Neural crest cell (in vitro differentiated cells): ENCODE measurements around the gene FARP1. TPM values are rescaled to one million over a fixed set of nuclear protein-coding genes. Genes with fewer than 3 reads are reported as not detected.

Experiments
- DNase-seq: peaks from one replicate; pipeline ENCODE4 v3.0.0; 2021; ENCODE audit warnings: low read depth, mixed read lengths, low spot score
- H3K27ac Mint-ChIP-seq: one replicate; pipeline ENCODE4 v1.8.0; 2021; ENCODE audit warnings: mild to moderate bottlenecking, mixed read lengths; ENCODE audit not compliant: unreplicated experiment
- H3K27me3 Mint-ChIP-seq: 2 replicates; pipeline ENCODE4 v1.8.0; 2021; ENCODE audit warnings: low read depth, mild to moderate bottlenecking, mixed read lengths
- H3K36me3 Mint-ChIP-seq: 2 replicates; pipeline ENCODE4 v1.8.0; 2021; ENCODE audit warnings: low read depth, mild to moderate bottlenecking, mixed read lengths
- H3K4me1 Mint-ChIP-seq: 2 replicates; pipeline ENCODE4 v1.8.0; 2021; ENCODE audit warnings: mixed read lengths
- H3K4me3 Mint-ChIP-seq: one replicate; pipeline ENCODE4 v1.8.0; 2021; ENCODE audit warnings: mild to moderate bottlenecking, mixed read lengths
- H3K9me3 Mint-ChIP-seq: 2 replicates; pipeline ENCODE4 v1.8.0; 2021; ENCODE audit warnings: mixed read lengths
- CTCF ChIP-seq: fragments of 200-600 bp; sonication (generic); conservative IDR thresholded peaks from 2 replicates; pipeline ENCODE4 v1.5.0; 2021; ENCODE audit warnings: antibody characterized with exemption, mild to moderate bottlenecking
- total RNA-seq: library from RNA; stranded (reverse); gene quantifications from 2 replicates; pipeline ENCODE4 v1.2.1, GENCODE V29; 2021

Gene FARP1
- total RNA-seq, 1 donor from 2014 or later: 138 TPM

DNA sequence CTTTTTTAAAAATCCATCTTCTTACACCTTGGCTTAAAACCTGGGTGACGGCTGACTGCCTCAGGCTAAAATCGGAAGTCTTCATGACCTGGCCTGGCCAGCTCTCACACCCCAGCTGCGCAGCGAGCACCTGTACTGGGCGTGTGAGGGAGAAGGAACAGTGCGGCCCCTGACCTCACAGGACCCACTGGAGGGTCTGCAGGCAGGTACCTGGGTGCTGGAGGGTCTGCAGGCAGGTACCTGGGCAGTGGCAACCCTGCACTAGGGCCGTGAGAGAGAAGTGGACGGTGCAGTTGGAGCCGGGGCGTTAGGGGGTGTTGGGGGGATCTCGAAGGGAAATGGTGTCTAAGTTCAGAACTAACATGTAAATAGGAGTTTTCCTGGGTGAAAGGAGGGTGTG, 289.7 kb downstream of the FARP1 start:
- Mint-ChIP-seq H3K4me1 (peaks cover 4% of the 10 kb centered on the region), H3K27ac (peak overlapping the region; percentile 96), H3K4me3 (no peak overlapping the region), H3K27me3 (no peaks in the 10 kb centered on the region), H3K9me3 (no peaks in the 10 kb centered on the region), H3K36me3 (peaks cover 18% of the 10 kb centered on the region)
- no peak for DNase-seq
- no peak for TF ChIP-seq CTCF

DNA sequence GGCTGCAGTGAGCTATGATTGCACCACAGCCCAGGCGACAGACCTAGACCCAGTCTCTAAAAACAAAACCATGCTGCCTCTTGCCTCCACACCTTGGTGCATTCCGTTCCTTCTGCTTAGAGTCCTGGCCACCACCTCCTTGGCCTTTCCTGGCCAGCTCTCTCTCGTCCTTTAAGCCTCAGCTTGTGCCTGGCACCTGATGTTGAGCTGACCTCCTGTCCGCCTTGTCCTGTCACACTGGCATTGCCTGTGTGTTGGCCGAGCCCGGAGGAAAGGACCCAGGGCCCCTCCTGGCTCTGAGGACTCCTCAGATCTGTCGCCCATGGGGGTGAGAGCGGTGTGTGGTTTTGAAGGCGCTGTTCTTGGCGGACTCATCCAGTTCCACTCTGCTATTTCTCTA, 290.8 kb downstream of the FARP1 start:
- Mint-ChIP-seq H3K27ac (peak overlapping the region; percentile 78), H3K36me3 (peaks cover 18% of the 10 kb centered on the region), H3K9me3 (no peaks in the 10 kb centered on the region), H3K4me3 (no peak overlapping the region), H3K27me3 (no peaks in the 10 kb centered on the region), H3K4me1 (peaks cover 4% of the 10 kb centered on the region)
- no peak for TF ChIP-seq CTCF
- no peak for DNase-seq

DNA sequence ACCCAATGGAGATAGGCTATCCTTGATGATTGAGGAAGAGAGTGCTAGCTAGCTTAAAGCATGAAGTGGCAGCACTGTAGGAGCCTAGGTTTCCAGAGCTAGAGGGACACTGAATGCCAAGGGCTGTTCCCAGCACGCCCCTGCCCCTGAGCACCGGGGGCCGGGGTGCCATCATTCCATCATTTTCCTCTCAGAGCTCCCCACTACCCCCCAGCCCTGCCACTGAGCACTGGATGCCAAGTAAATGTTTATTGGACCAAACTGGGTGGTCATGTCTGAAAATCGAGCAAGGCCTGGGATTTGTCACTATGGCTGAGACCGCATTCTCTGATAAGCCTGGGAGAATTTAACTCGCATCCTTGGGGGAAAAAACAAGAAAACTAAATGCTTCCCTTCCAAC, 291.2 kb downstream of the FARP1 start:
- DNase-seq: no peak
- Mint-ChIP-seq H3K27ac (peak overlapping the region; percentile 78), H3K4me3 (no peak overlapping the region), H3K4me1 (peaks cover 4% of the 10 kb centered on the region), H3K9me3 (no peaks in the 10 kb centered on the region), H3K27me3 (no peaks in the 10 kb centered on the region), H3K36me3 (peaks cover 18% of the 10 kb centered on the region)
- TF ChIP-seq CTCF: no peak

- Mint-ChIP-seq H3K27me3 (no peaks in the 10 kb centered on the region), H3K4me3 (no peak overlapping the region), H3K4me1 (peaks cover 4% of the 10 kb centered on the region), H3K9me3 (no peaks in the 10 kb centered on the region), H3K27ac (peak overlapping the region; percentile 24), H3K36me3 (peaks cover 18% of the 10 kb centered on the region)
- no peak for DNase-seq
- TF ChIP-seq CTCF: no peak
Observed at GRCh38 chr13:98435376-98435775, 292.5 kb downstream of the FARP1 start.

GRCh38 chr13:98436233-98436910, 293.5 kb downstream of the FARP1 start:
- DNase-seq: no peak
- no peaks in the 10 kb centered on the region for H3K9me3 Mint-ChIP-seq
- H3K4me1 Mint-ChIP-seq: peaks cover 4% of the 10 kb centered on the region
- no peaks in the 10 kb centered on the region for H3K27me3 Mint-ChIP-seq
- H3K4me3 Mint-ChIP-seq: no peak overlapping the region
- H3K27ac Mint-ChIP-seq: no peak overlapping the region
- H3K36me3 Mint-ChIP-seq: peaks cover 18% of the 10 kb centered on the region
- no peak for TF ChIP-seq CTCF
